Measurements from ENCODE around the gene TRMT1.

GRCh38 chr19:13076787-13077186 lies 39.8 kb downstream of the TRMT1 start:
- TF ChIP-seq EZH2 (IDR thresholded peaks at IDR 0.05; ENCODE audit: low read length, missing control alignments) (no peak), CTCF (conservative IDR thresholded peaks at IDR 0.05 in 1 of 2, IDR thresholded peaks at IDR 0.05 in 1 of 2; ENCODE audit: low read depth in 1 of 2, low read length in 2 of 2) (no peak)

Data from fibroblast of lung (primary cell).